Measurements from ENCODE around the gene RDH11. TPM values are rescaled to one million over a fixed set of nuclear protein-coding genes. Genes with fewer than 3 reads are reported as not detected.

The RDH11 gene
- total and polyA plus RNA-seq, 10 of the 15 experiments (the other 5 are each of a cell fraction or from before 2014, with no cell fraction given) = 49.7 to 161 (median 77.2) TPM

GRCh38 chr14:67679006-67679405, 16.6 kb downstream of the RDH11 start:
- ChIA-PET CTCF (interaction anchor here (1.9 to 2.4 kb wide), 3 partner anchors 10 to 12 kb away, joined by 6 to 8 read pairs (median 8); no protein-coding TSS in a partner anchor), RAD21 (ENCODE audit: unreplicated experiment) (interaction anchor here (2.1 to 2.2 kb wide), 2 partner anchors 25 to 95 kb away, joined by 4 to 7 read pairs; no protein-coding TSS in a partner anchor), POLR2A (interaction anchor here (0.8 to 6.8 kb wide), 3 partner anchors 10 to 34 kb away, joined by 4 to 62 read pairs (median 8); partner anchors contain the start of gene RDH11), SMC1A (ENCODE audit: uncharacterized antibody, unreplicated experiment) (interaction anchor here (2.2 to 7.6 kb wide), 3 partner anchors 11 to 60 kb away, joined by 5 to 41 read pairs (median 10); no protein-coding TSS in a partner anchor)
- Histone ChIP-seq H3K4me1 (ENCODE audit: control insufficient read depth, insufficient read depth, low read length) (peaks cover 24% of the 10 kb centered on the region), H3K4me2 (ENCODE audit: control insufficient read depth, insufficient read depth) (no peak overlapping the region), H3K9me3 (replicated peaks; ENCODE audit: control insufficient read depth, insufficient read depth, low read length) (no peaks in the 10 kb centered on the region), H3K9ac (ENCODE audit: control insufficient read depth, insufficient read depth, low read length) (no peak overlapping the region), H4K20me1 (ENCODE audit: control insufficient read depth, insufficient read depth) (no peaks in the 10 kb centered on the region; the same call in 1 of the 2 replicates), H3K4me3 (no peak overlapping the region), H2AFZ (ENCODE audit: control insufficient read depth, low read depth, low read length) (no peak overlapping the region), H3K27ac (ENCODE audit: control insufficient read depth, insufficient read depth) (no peak overlapping the region), H3K36me3 (ENCODE audit: control insufficient read depth in 2 of 2, insufficient read depth in 2 of 2, low read length in 1 of 2) (peaks cover 4 to 24% of the 10 kb centered on the region in 2 experiments; a peak in 3 of 4 replicates), H3K79me2 (ENCODE audit: control insufficient read depth, insufficient read depth, low read length) (peaks cover 5% of the 10 kb centered on the region), H3K27me3 (replicated peaks in 1 of 2; ENCODE audit: control insufficient read depth in 2 of 2, insufficient read depth in 2 of 2, low read length in 1 of 2) (no peaks in the 10 kb centered on the region)
- FAIRE-seq (no peak), ATAC-seq (no peak), DNase-seq (ENCODE audit: low read depth, low spot score) (no peak)
- no TSS peak for BruUV-seq (replicated peaks)
- WGBS (ENCODE audit: insufficient coverage, insufficient replicate concordance, low lambda C conversion rate, missing lambda C conversion rate) = 98% methylated on average over 2 of the region's 2 CpGs
- TF ChIP-seq ATF7 (IDR thresholded peaks at IDR 0.05; ENCODE audit: low read depth) (no peak), RELA (IDR thresholded peaks at IDR 0.05; ENCODE audit: borderline replicate concordance, partially characterized antibody) (no peak), STAT3 (IDR thresholded peaks at IDR 0.05; ENCODE audit: low read depth, low read length) (no peak), NFXL1 (IDR thresholded peaks at IDR 0.05; ENCODE audit: borderline replicate concordance) (no peak), FOXM1 (IDR thresholded peaks at IDR 0.05; ENCODE audit: low read depth, low read length) (no peak), RBBP5 (conservative IDR thresholded peaks at IDR 0.05) (no peak), SIN3A (IDR thresholded peaks at IDR 0.05; ENCODE audit: low read depth, low read length) (no peak), JUNB (IDR thresholded peaks at IDR 0.05) (no peak), RFX5 (IDR thresholded peaks at IDR 0.05; ENCODE audit: low read depth, low read length) (no peak), HDGF (IDR thresholded peaks at IDR 0.05) (no peak), CHD1 (IDR thresholded peaks at IDR 0.05; ENCODE audit: low read depth, low read length) (no peak), NR2C1 (IDR thresholded peaks at IDR 0.05) (no peak), SREBF1 (IDR thresholded peaks at IDR 0.05; ENCODE audit: low read length) (no peak), USF1 (IDR thresholded peaks at IDR 0.05; ENCODE audit: borderline replicate concordance, extremely low read length, insufficient read depth, low read depth, low read length) (no peak), SMAD5 (IDR thresholded peaks at IDR 0.05; ENCODE audit: low read depth) (no peak), NR2F1 (conservative IDR thresholded peaks at IDR 0.05) (no peak), YY1 (IDR thresholded peaks at IDR 0.05; ENCODE audit: low read depth, low read length) (no peak)
- in situ Hi-C loops (cut with MboI) (no loop called here), intact Hi-C loops (cut with micrococcal nuclease; ENCODE audit: unreplicated experiment) (no loop called here)
